Measurements from ENCODE around the gene PTPRC.

Gene PTPRC

DNA sequence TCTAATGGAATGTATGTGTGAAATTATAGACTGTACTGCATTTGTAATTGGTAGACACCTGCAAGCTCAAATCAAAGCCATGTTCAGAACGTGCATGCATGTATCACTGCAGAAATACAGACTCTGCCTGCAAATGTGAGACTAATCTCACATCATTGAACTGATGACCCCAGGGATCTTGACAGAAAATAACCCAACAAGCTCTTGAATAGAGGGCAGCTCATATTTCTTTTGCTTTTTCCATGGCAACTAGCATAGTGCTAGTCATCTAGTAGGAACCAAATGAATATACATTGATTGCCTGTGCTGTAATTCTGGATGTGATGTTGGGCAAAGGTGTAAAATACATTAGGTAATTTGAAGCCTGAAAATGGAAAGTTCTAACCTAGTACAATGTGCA, 62.4 kb downstream of the PTPRC start:
- no peak for DNase-seq (ENCODE audit: low read depth)

DNA sequence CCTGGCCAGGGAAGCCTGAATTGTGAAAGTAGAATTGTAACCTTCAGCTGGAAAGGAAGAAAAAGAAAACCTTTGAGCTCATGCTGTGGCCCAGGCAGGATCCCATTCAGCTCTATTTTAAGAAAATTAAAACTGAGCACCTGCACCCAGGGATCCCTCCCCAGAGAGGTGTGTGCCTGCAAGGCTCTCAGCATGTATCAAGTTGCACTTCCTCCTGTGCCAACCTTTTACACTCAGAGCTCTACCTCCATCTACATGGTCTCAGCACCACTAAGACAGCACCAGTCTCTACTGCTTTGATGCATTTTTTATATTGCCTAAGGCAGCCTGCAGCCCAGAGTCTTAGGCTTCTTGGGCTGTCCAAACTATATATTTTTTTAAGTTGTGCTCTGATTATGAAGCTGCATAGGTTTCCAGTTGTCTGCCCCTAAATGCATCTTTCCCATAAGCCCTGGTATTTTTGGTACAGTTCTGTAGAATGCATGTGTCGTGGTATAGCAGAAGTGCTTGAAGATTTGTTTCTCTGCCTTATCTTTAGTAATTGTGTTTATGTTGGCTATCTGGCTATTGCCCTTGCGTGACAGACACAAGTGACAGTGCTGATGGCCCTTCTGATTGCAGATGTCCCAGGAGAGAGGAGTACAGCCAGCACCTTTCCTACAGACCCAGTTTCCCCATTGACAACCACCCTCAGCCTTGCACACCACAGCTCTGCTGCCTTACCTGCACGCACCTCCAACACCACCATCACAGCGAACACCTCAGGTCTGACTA, 63.1 kb downstream of the PTPRC start:
- no peak for DNase-seq (ENCODE audit: low read depth)

DNA sequence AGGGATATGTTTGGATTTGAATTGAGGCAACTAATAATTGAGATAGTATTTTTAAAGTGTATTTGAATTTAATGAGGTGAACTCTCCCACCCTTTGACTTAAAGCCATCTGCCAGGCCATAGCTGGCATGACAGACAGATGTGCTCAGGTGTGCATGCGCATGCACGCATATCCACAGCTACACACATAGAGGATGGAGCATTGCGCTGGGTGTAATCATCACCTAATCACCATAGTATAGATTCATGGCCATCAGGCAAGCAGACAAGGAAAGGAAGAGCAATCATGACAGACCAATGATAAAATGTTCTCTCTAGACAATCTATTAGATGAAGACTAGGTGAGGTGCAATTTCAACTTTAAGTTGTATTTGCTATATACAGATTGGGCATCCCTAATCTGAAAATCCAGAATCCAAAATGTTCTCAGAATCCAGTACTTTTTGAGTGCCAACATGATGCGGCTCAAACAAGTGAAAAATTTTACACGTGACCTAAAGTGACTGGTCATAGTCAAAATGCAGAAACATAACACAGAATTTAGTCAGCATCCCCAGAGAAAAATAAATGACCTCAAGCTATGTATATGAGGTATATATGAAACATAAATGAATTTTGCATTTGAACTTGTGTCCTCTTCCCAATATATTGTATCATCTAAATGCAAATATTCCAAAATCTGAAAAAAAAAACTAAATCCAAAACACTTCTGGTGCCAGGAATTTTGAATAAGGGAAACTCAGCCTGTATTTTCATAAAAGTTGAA, 70.1 kb downstream of the PTPRC start:
- no peak for DNase-seq (ENCODE audit: low read depth)

DNA sequence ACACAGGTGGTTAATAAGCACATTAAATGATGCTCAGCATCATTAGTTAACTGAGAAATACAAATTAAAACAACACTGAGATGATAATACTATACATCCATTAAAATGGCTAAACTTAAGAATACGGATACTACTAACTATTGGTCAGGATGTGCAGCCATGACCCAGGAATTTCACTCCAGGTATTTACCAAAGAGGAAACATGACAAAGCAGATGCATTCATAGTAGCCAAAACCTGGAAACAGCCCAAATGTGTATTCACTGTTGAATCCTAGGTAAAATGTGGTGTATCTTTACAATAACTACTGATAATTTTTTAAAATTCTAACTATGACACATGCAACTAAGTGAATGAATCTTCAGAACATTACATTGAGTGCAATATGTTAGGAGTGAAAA, 73.0 kb downstream of the PTPRC start:
- no peak for DNase-seq (ENCODE audit: low read depth)

DNA sequence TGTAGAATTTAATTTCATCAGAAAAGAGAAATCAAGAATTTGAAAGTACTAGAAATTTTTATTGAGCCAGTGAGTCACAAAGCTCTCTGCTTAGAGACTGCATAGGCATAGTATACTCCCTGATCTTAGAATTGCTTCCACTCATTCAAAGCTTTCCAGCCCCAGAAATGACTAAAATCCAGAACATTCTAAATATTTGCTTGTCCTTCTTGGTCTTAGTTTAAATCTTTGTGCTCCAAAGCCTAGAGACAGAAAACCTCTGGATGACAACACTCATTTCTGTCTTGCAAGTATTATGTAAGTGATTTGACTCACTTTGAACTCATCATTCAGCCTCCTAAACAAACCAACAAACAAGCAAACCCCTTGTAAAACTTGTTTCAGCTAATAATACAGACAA, 74.2 kb downstream of the PTPRC start:
- DNase-seq (ENCODE audit: low read depth) = peak; percentile 64

DNA sequence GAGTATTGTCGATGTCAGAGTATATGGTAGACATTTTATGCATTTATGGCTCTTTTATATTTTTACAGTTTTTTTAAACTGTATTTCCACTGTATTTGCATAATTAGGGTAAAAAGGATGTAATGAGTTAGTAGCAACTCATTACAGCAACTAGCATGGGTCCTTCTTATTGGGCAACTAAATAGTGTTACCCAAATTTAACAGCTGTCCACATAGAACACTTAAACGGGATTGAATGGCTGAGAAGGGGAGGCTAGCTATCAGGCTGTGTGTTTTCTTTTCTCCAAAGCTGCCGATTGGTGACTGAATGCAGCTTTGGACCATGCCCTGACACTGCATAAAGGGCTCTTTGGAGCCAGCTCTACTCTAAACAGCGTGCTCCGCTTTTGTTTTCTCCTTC, 75.4 kb downstream of the PTPRC start:
- no peak for DNase-seq (ENCODE audit: low read depth)

DNA sequence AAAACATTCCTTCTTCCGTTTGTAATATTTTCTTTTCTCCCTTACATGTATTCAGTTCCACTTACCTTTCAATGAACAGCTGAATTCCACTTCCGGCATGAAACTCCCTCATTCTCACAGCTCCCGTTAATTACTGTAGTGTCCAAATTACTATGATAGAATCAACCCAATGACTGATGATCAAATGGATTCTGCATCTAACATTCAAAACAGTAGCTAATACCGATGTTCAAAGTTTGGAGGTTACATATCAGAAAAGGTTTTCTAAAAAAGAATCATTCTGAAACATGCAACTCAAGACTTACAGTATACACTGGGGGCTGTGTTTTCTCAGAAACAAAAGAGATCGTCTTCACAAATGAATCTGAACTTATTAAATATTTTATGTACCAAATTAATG, 77.2 kb downstream of the PTPRC start:
- no peak for DNase-seq (ENCODE audit: low read depth)

DNA sequence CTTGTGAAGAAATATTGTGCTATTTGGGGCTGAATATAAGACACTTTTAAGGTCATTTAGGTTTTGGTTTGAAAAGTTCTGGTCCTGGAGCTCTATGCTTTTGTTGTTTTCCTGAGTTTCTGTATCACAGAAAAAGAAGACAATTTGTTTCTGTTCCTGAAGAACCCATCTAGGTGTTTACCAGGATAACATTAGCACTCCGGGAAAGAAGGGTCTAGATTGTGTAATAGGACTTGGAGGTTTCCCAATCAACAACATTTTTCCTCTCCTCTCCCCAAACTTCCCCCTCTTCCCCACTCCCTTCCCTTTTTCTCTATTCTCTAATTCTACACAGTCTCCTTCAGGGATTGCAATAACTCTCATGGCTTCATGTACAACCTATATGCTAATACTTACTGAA, 78.7 kb downstream of the PTPRC start:
- no peak for DNase-seq (ENCODE audit: low read depth)

DNA sequence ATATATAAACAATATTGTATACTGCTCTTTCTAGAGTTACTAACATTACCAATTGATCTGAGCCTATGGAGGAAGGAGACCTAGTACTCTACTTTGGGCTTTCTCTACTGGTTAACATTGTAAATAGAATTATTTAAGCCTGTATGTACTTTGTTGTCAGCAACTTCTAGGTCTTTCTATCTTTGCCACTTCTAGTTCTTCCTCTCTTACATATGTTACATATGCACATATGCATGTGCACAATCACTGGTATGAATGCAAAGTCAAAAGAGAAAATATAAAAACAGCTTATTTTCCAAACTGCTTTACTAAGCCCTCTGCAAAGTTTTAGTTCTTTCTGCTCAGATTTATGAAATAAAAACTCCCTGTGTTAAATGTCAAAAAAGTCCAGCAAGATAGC, 84.3 kb downstream of the PTPRC start:
- DNase-seq (ENCODE audit: low read depth) = no peak

DNA sequence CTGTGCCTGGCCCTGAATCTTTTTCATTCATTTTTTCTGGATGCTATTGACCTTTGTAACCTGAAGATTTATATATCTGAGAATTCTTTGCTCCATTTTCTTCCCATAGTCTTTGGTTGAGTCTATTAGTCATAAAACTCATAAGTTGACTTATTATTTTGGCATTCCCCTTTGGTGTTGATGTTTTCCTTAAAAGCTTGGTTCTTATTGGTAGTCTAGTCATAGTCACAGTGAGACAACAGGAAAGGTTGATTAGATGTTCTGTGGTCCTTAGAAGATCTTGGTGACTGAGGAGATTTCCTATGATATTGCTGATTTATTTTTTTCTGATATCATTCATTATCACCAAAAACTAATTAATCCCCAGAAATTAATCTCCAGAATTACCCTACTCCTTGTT, 86.2 kb downstream of the PTPRC start:
- DNase-seq (ENCODE audit: low read depth) = no peak

DNA sequence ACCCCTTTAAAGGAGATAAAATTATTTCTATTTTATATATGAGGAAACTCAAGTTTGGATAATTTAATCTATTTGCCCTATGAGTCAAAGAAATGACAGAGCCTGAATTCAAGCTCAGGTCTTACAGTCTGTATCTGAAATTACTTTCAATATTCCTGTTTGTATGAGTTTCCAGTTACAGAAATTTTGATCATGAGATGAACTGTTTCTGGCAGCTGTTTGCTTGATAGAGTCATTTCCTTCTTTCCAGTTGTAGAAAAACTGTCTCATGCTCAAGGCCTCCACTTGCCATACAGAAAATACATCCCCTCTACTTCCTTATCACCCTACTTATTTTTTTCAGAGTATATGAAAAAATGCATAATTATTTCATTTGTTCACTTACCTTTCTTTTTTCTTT, 87.6 kb downstream of the PTPRC start:
- peak; percentile 8 for DNase-seq (ENCODE audit: low read depth)

DNA sequence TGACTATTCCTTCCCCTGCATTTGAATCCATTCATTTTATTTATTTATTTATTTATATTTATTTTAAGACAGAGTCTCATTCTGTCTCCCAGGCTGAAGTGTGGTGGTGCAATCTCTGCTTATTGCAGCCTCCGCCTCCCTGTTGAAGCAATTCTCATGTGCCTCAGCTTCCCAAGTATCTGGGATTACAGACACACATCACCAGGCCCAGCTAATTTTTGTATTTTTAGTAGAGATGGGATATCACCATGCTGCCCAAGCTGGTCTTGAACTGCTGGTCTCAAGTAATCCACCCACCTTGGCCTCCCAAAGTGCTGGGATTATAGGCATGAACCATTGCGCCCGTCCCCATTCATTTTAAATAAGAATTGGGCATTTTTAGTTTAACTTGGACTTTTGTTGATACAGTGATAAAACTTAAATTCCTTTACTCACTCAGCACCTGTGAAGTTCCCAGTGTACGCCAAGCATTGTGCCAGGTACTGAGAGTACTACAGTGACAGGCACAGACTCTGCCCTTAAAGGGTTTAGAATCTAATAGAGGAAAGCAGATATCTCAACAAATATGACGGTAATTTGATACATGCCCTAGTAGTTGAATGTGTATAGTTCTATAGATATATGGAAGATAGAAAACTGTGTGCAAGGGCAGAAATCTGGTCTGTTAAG, 90.5 kb downstream of the PTPRC start:
- no peak for DNase-seq (ENCODE audit: low read depth)

DNA sequence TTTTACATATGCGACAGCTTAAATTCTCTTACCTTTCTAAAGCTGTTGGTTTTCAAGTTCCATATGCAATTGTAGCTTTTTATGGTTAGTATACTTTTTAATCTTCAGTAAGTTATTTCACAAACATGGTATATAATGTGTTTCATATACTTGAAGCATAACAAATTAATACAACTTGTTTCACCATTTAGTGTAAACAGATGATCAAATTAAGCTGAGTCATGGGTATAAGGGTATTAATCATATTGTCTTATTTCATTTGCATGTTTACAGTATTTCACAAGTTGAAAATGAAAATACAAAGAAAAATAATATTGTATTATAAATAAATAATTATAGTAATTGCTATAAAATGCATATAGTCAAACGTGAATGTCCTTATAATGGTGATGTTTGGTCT, 92.1 kb downstream of the PTPRC start:
- no peak for DNase-seq (ENCODE audit: low read depth)

DNA sequence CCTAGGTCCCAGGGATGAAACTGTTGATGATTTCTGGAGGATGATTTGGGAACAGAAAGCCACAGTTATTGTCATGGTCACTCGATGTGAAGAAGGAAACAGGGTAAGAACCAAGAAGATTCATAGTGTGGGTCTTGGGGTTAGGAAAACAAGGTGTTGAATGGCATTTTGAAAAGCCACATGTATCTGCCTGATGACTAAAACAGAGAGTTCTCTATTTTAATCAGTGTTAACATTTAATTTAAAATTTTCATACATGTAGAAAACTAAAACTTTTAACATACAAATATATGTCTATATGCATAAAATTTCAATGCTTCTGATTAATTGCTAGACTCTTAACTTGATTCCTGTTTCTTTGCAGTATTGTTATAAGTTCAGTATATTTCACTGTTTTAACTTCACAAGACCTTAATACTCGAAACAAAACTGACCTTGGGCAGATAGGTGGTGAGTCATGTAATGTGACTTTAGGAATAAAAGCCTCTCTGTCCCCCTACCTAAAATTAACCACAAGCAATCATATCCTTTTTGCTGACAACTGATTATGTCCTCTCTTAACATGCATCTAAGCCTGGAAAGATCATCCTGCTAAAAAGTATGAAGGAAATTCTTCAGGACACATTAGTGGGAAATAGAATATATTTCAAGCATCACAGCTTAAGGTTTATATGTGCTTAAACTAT, 95.6 kb downstream of the PTPRC start:
- no peak for DNase-seq (ENCODE audit: low read depth)

DNA sequence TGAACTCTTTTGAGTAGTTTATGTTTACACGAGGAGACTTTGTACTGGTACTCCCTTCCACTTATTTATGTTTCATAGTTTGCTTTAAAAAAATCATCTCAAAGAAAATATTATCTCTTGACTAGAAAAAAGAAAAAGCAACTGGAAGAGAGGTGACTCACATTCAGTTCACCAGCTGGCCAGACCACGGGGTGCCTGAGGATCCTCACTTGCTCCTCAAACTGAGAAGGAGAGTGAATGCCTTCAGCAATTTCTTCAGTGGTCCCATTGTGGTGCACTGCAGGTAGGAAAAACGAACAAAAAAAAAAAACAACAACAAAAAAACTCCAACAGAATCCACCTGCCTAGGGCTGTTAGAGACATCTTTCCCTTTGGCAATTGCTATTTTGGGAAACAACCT, 102.9 kb downstream of the PTPRC start:
- no peak for DNase-seq (ENCODE audit: low read depth)

DNA sequence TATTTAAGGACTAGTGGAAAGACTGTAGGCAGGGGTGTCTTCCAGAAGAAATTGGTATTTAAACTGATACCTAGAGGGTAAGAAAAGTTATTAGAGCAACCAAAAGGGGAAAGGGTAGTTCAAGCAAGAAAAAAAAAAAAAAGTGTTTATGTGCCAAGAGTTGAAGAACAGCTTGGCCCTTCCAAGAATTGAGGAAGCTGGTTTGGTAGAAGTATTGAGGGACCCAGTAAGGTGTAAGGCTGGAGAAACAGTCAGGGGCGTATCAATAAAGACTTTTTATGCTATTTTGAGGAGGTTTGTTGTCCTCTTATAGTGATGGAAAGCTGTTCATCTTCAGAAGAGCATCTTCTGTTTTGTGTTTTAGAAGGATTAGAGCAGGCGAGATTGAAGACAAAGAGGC, 108.3 kb downstream of the PTPRC start:
- no peak for DNase-seq (ENCODE audit: low read depth)

DNA sequence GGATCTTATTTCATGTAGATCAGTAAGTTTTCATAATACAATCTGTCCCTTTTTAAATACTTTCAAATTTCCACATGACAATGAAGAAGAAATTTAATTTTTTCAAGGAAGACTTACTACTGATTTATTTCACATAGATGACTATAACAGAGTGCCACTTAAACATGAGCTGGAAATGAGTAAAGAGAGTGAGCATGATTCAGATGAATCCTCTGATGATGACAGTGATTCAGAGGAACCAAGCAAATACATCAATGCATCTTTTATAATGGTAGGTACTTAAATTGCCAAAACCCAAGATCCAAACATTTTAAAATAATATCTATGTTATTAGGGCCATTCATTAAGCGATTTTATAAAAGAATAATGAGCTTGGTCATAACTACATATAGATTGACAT, 110.4 kb downstream of the PTPRC start:
- no peak for DNase-seq (ENCODE audit: low read depth)

DNA sequence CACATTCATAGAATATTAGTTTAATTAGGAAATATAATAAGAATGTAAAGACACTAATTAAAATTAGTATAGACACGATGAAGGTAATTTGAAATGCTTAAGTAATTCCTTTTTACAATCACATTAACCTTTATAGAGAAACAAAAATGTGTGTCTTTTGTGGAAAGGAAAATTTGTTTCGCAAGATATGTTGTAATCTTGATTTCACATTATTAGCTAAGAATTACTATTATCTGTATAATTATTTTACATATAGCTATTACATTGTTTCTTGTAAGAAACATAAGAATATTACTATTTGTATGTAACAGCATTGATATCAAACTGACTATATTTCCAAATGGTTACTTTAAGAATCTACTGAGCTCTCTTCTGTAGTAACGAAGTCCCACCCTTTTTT, 111.2 kb downstream of the PTPRC start:
- DNase-seq (ENCODE audit: low read depth) = no peak

DNA sequence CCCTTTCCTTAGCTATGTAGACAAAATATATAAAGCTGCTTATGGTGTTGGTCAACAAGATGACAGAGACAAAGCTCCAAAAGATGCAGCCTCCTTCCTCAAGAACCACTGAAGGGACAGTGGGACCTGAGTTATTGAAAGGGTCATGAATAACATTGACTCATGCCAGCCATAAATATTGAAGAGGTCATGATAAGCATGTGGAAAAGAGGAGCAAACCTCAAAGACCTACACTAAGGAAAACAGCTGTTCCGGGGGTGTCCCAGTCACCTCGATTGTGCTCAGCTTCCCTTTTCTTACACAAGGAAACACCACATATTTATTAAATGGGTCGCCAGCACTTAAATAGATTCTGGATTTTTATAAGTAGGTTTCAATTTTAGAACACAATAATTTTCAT, 112.9 kb downstream of the PTPRC start:
- DNase-seq (ENCODE audit: low read depth) = no peak

DNA sequence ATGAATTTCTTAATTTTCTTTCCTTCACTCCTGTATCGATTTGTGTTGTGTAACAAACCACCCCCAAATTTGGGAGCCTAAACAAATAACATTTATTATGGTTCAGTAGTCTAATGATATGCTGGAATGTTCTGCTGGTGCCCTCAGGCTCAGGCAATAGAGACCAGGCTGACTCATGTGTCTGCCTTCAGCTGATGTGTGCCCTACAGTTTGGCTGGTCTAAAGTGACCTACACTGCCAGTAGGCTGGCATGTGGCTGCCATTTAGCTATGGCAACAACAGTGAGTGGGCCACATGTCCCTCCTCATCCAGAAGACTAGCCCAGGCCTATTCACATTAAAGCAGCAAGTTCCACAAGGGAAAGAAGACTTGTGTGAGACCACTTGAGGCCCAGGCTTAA, 115.8 kb downstream of the PTPRC start:
- no peak for DNase-seq (ENCODE audit: low read depth)

DNA sequence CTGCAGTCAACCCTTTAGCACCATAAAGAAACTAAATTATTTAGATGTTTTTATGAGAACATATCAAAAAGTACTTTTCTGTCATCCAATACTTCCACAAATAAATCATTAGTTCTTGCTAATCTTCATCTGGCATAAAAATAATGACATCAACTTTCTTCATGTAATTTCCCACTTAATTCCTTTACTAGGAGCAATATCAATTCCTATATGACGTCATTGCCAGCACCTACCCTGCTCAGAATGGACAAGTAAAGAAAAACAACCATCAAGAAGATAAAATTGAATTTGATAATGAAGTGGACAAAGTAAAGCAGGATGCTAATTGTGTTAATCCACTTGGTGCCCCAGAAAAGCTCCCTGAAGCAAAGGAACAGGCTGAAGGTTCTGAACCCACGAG, 116.9 kb downstream of the PTPRC start:
- no peak for DNase-seq (ENCODE audit: low read depth)

DNA sequence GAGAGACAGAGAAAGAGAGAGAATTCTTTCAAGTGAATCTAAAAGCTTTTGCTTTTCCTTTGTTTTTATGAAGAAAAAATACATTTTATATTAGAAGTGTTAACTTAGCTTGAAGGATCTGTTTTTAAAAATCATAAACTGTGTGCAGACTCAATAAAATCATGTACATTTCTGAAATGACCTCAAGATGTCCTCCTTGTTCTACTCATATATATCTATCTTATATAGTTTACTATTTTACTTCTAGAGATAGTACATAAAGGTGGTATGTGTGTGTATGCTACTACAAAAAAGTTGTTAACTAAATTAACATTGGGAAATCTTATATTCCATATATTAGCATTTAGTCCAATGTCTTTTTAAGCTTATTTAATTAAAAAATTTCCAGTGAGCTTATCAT, 117.6 kb downstream of the PTPRC start:
- no peak for DNase-seq (ENCODE audit: low read depth)
